Activated T-cell treated with anti-CD3 and anti-CD28 coated beads, Interleukin-2, amount 50 U/mL, for 72 hours (primary cell): ENCODE results near the gene GAB3. TPM values are rescaled to one million over a fixed set of nuclear protein-coding genes. Genes with fewer than 3 reads are reported as not detected.
"Not testable (repeated sequence)": the region's sequence is repeated elsewhere in the genome, so short reads cannot be mapped to it uniquely, and the experiment has no call there.

Experiments
- ATAC-seq, 2 donors: fragments of 150-1000 bp; cut with Tn5 transposase; replicated peaks in 1 of 2; 2 replicates each; pipeline ENCODE4 v1.10.0; 2021; ENCODE audit warnings: moderate library complexity in 2 of 2, mild to moderate bottlenecking in 1 of 2
- DNase-seq, 2 donors: peaks; one replicate each; pipeline ENCODE4 v3.0.0; 2021 to 2022; ENCODE audit warnings: mixed read lengths in 1 of 2
- H3K27ac Mint-ChIP-seq: one replicate; pipeline ENCODE4 v1.8.0; 2022; ENCODE audit warnings: mild to moderate bottlenecking, moderate library complexity, mixed read lengths
- H3K27me3 Mint-ChIP-seq: one replicate; pipeline ENCODE4 v1.8.0; 2022; ENCODE audit warnings: low read depth, mixed read lengths
- H3K36me3 Mint-ChIP-seq, 2 donors: one replicate each; pipeline ENCODE4 v1.8.0; 2022; ENCODE audit warnings: mixed read lengths in 2 of 2, mild to moderate bottlenecking in 1 of 2; ENCODE audit not compliant: insufficient read depth in 2 of 2
- H3K4me1 Mint-ChIP-seq: one replicate; pipeline ENCODE4 v1.8.0; 2022; ENCODE audit warnings: low read depth, mixed read lengths
- H3K4me3 Mint-ChIP-seq, 2 donors: one replicate each; pipeline ENCODE4 v1.8.0; 2022; ENCODE audit warnings: mild to moderate bottlenecking in 2 of 2, mixed read lengths in 2 of 2, moderate library complexity in 2 of 2
- H3K9me3 Mint-ChIP-seq, 2 donors: one replicate each; pipeline ENCODE4 v1.8.0; 2022; ENCODE audit warnings: mixed read lengths in 2 of 2
- total RNA-seq, 2 donors: library from RNA; stranded (reverse); gene quantifications; one replicate each; pipeline ENCODE4 v1.2.3, GENCODE V29; 2022

Gene GAB3
- total RNA-seq, 2 donors from 2014 or later: 6.2 to 8.4 TPM

GRCh38 chrX:154657226-154657805, 93.6 kb downstream of the GAB3 start:
- Mint-ChIP-seq H3K27ac (no peak overlapping the region), H3K4me3 (no peak overlapping the region), H3K9me3 (peaks cover 0 to 3% of the 10 kb centered on the region in 2 donors), H3K36me3 (peaks cover 0 to 2% of the 10 kb centered on the region in 2 donors), H3K4me1 (no peaks in the 10 kb centered on the region), H3K27me3 (no peaks in the 10 kb centered on the region)
- DNase-seq (no peak), ATAC-seq (no peak)

GRCh38 chrX:154655786-154656185, 95.1 kb downstream of the GAB3 start:
- no peak for DNase-seq
- H3K27me3 Mint-ChIP-seq: no peaks in the 10 kb centered on the region
- no peak overlapping the region for H3K27ac Mint-ChIP-seq
- no peaks in the 10 kb centered on the region for H3K36me3 Mint-ChIP-seq
- H3K4me1 Mint-ChIP-seq: no peaks in the 10 kb centered on the region
- H3K9me3 Mint-ChIP-seq: no peaks in the 10 kb centered on the region
- no peak overlapping the region for H3K4me3 Mint-ChIP-seq
- ATAC-seq: no peak

- H3K4me1 Mint-ChIP-seq: no peaks in the 10 kb centered on the region
- no peak overlapping the region for H3K27ac Mint-ChIP-seq
- H3K4me3 Mint-ChIP-seq: no peak overlapping the region
- DNase-seq (no peak), ATAC-seq (no peak)
- H3K27me3 Mint-ChIP-seq: no peaks in the 10 kb centered on the region
- no peaks in the 10 kb centered on the region for H3K9me3 Mint-ChIP-seq
- H3K36me3 Mint-ChIP-seq: no peaks in the 10 kb centered on the region
These were observed 95.5 kb downstream of the GAB3 start for GRCh38 chrX:154655346-154655745.

- DNase-seq (no peak), ATAC-seq (no peak)
- Mint-ChIP-seq H3K27me3 (no peaks in the 10 kb centered on the region), H3K36me3 (no peaks in the 10 kb centered on the region), H3K9me3 (no peaks in the 10 kb centered on the region), H3K4me1 (no peaks in the 10 kb centered on the region), H3K4me3 (no peak overlapping the region), H3K27ac (no peak overlapping the region)
These were observed 96.0 kb downstream of the GAB3 start for GRCh38 chrX:154654925-154655324.

GRCh38 chrX:154654372-154654771, 96.5 kb downstream of the GAB3 start:
- ATAC-seq: no peak
- Mint-ChIP-seq H3K9me3 (no peaks in the 10 kb centered on the region), H3K4me3 (no peak overlapping the region), H3K27me3 (no peaks in the 10 kb centered on the region), H3K4me1 (no peaks in the 10 kb centered on the region), H3K27ac (no peak overlapping the region), H3K36me3 (no peaks in the 10 kb centered on the region)
- no peak for DNase-seq

- H3K27ac Mint-ChIP-seq, H3K36me3 Mint-ChIP-seq, ATAC-seq: not testable (repeated sequence)
These were observed 97.5 kb downstream of the GAB3 start, which contains the start of gene CTAG2 for GRCh38 chrX:154653413-154653812. Gene CTAG2 (minus strand): TSS chrX:154653579. CDS start chrX:154653515, 64 bp downstream.

GRCh38 chrX:154653048-154653401, 97.9 kb downstream of the GAB3 start:
- ATAC-seq (no peak), DNase-seq (no peak)
- Mint-ChIP-seq H3K27ac (no peak overlapping the region), H3K4me1 (no peaks in the 10 kb centered on the region), H3K27me3 (no peaks in the 10 kb centered on the region), H3K36me3 (no peaks in the 10 kb centered on the region), H3K4me3 (no peak overlapping the region), H3K9me3 (no peaks in the 10 kb centered on the region)

More at GRCh38 chrX:154653413-154653812, 97.5 kb downstream of the GAB3 start, which contains the start of gene CTAG2:
- not testable (repeated sequence) for H3K4me1 Mint-ChIP-seq, H3K4me3 Mint-ChIP-seq, H3K27me3 Mint-ChIP-seq, DNase-seq, H3K9me3 Mint-ChIP-seq

GRCh38 chrX:154652311-154653047, 98.4 kb downstream of the GAB3 start:
- H3K27me3 Mint-ChIP-seq: no peaks in the 10 kb centered on the region
- DNase-seq: no peak
- no peaks in the 10 kb centered on the region for H3K4me1 Mint-ChIP-seq
- H3K4me3 Mint-ChIP-seq: no peak overlapping the region
- no peaks in the 10 kb centered on the region for H3K36me3 Mint-ChIP-seq
- no peak for ATAC-seq
- H3K27ac Mint-ChIP-seq: no peak overlapping the region
- no peaks in the 10 kb centered on the region for H3K9me3 Mint-ChIP-seq

- no peaks in the 10 kb centered on the region for H3K9me3 Mint-ChIP-seq
- H3K36me3 Mint-ChIP-seq: no peaks in the 10 kb centered on the region
- no peaks in the 10 kb centered on the region for H3K4me1 Mint-ChIP-seq
- DNase-seq (no peak), ATAC-seq (no peak)
- H3K4me3 Mint-ChIP-seq: no peak overlapping the region
- H3K27me3 Mint-ChIP-seq: no peaks in the 10 kb centered on the region
- H3K27ac Mint-ChIP-seq: no peak overlapping the region
These were observed 100.7 kb downstream of the GAB3 start for GRCh38 chrX:154650221-154650510.

GRCh38 chrX:154649503-154650220, 101.2 kb downstream of the GAB3 start:
- ATAC-seq (no peak), DNase-seq (no peak)
- Mint-ChIP-seq H3K36me3 (no peaks in the 10 kb centered on the region), H3K4me3 (no peak overlapping the region), H3K27ac (no peak overlapping the region), H3K9me3 (no peaks in the 10 kb centered on the region), H3K27me3 (no peaks in the 10 kb centered on the region), H3K4me1 (no peaks in the 10 kb centered on the region)

GRCh38 chrX:154648931-154649330, 101.9 kb downstream of the GAB3 start:
- Mint-ChIP-seq H3K36me3 (no peaks in the 10 kb centered on the region), H3K4me1 (no peaks in the 10 kb centered on the region), H3K27ac (no peak overlapping the region), H3K27me3 (no peaks in the 10 kb centered on the region), H3K4me3 (no peak overlapping the region), H3K9me3 (no peaks in the 10 kb centered on the region)
- DNase-seq (no peak), ATAC-seq (no peak)

- not testable (repeated sequence) for DNase-seq, H3K27me3 Mint-ChIP-seq, H3K4me3 Mint-ChIP-seq, H3K4me1 Mint-ChIP-seq, H3K36me3 Mint-ChIP-seq, H3K9me3 Mint-ChIP-seq, H3K27ac Mint-ChIP-seq
- peak; percentile 79 to 86 for ATAC-seq
These were observed 105.0 kb downstream of the GAB3 start for GRCh38 chrX:154645745-154646378.

GRCh38 chrX:154643708-154644107, 107.2 kb downstream of the GAB3 start:
- not testable (repeated sequence) for H3K4me1 Mint-ChIP-seq, ATAC-seq, H3K4me3 Mint-ChIP-seq

More at GRCh38 chrX:154643708-154644107, 107.2 kb downstream of the GAB3 start:
- H3K36me3 Mint-ChIP-seq, H3K27me3 Mint-ChIP-seq, H3K9me3 Mint-ChIP-seq, H3K27ac Mint-ChIP-seq, DNase-seq: not testable (repeated sequence)
